Subcutaneous abdominal adipose tissue (tissue), 5 donors: Measurements from ENCODE around the gene CMC1.
"Not testable (repeated sequence)": the region's sequence is repeated elsewhere in the genome, so short reads cannot be mapped to it uniquely, and the experiment has no call there.

ENCODE experiments used
- H3K27ac ChIP-seq: one replicate; pipeline ENCODE4 v1.7.0; 2013; ENCODE audit warnings: low read depth, mild to moderate bottlenecking, inconsistent platforms, low read length, moderate library complexity
- H3K27me3 ChIP-seq, 5 donors: one replicate each; pipeline ENCODE4 v1.7.0; 2013; ENCODE audit warnings: low read length in 5 of 5, inconsistent platforms in 1 of 5; ENCODE audit not compliant: control insufficient read depth in 5 of 5, insufficient read depth in 4 of 5
- H3K36me3 ChIP-seq, 5 donors: one replicate each; pipeline ENCODE4 v1.7.0; 2013; ENCODE audit warnings: low read length in 5 of 5; ENCODE audit not compliant: control insufficient read depth in 5 of 5, insufficient read depth in 5 of 5
- H3K4me1 ChIP-seq, 5 donors: one replicate each; pipeline ENCODE4 v1.7.0; 2013; ENCODE audit warnings: low read length in 5 of 5, mild to moderate bottlenecking in 3 of 5, moderate library complexity in 1 of 5; ENCODE audit not compliant: control insufficient read depth in 5 of 5, insufficient read depth in 5 of 5
- H3K4me3 ChIP-seq, 5 donors: one replicate each; pipeline ENCODE4 v1.7.0; 2013; ENCODE audit warnings: low read length in 5 of 5, low read depth in 1 of 5
- H3K9ac ChIP-seq, 5 donors: one replicate each; pipeline ENCODE4 v1.7.0; 2013; ENCODE audit warnings: low read length in 5 of 5, mild to moderate bottlenecking in 4 of 5, moderate library complexity in 3 of 5
- H3K9me3 ChIP-seq, 5 donors: one replicate each; pipeline ENCODE4 v1.7.0; 2013; ENCODE audit warnings: low read length in 5 of 5; ENCODE audit not compliant: control insufficient read depth in 5 of 5
- donor health status: healthy.
- donor health status: healthy.
- donor health status: healthy.
- donor health status: healthy.
- donor health status: healthy.

Gene CMC1, protein sequence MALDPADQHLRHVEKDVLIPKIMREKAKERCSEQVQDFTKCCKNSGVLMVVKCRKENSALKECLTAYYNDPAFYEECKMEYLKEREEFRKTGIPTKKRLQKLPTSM

DNA sequence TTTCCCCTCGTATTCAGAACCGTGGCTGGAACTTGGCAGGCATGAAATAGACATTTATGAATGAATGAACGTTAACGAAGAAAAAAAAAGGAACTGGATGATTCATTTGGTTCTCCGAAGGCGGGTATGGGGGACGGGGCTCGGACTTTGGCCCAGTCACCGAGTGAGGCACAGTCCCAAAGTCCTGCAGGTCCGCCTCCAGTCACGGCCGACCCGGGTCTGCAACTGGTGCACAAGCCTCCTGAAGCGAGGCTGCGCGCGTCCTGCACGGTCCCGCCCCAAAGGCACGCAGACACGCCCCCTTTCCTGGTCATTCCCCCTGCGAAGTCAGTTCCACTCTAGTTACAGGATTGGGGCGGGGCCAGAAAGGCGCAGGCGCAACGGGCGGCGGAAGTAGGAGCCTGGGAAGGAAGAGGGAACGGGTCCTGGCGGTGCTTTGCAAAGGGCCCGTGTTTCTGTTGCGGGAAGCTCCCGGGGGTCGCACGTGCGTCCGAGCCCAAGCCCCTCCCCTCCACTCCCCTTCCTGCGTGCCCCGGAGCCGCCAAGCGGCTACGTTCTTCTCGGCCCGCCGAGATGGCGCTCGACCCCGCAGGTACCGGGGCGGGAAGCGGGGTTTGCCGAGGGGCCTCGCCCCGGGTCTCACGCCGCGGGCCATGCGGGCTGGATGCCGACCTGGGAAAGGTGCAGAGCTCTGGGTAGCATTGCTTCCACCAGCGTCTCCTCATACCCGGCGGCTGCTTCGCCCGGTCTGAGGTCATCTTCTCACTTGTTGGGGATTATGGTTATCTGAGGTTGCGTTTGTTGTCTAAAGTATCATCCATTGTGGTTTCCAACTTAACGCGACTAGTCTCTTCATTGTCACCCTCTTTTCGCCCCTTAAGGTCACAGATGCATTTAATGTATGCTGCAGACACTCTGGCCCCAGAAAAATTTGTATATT is at the start of gene CMC1:
Gene CMC1, plus strand, starts transcription at position 399 of the 940 bp plus-strand sequence. Its CDS starts 175 bp downstream, at position 574.
- Histone ChIP-seq H3K4me3 (peak within 1 kb of the TSS; percentile 93 to 97 (median 96)), H3K36me3 (no peaks in the 10 kb centered on the region), H3K27ac (peak within 1 kb of the TSS; percentile 71), H3K27me3 (no peaks in the 10 kb centered on the region), H3K4me1 (peaks cover 0 to 31% (median 19%) of the 10 kb centered on the region in 5 donors), H3K9me3 (no peaks in the 10 kb centered on the region), H3K9ac (peak within 1 kb of the TSS; percentile 33 to 95 (median 91))

DNA sequence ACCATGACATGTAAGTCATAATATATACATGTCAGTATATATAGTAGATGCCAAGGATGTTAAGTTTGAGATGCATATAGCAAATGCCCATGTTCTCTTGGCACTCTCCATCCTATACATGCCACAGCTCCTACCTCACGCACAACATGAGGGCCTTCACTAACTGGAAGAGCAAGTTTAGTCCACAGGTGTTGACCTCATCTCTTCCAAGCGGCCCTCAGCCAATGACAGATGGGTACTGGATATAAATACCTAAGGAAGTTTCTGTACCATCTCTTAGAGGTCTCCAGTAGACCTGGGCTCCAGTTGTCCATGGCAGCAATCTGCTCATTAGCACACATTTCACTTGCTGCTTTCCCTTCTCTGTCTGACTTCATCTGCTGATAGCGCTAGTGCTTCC is 43.3 kb upstream of the CMC1 start:
- Histone ChIP-seq H3K27me3 (no peaks in the 10 kb centered on the region), H3K9me3 (no peaks in the 10 kb centered on the region), H3K4me3 (no peak overlapping the region), H3K36me3 (no peaks in the 10 kb centered on the region), H3K9ac (no peak overlapping the region), H3K27ac (no peak overlapping the region), H3K4me1 (no peaks in the 10 kb centered on the region)

DNA sequence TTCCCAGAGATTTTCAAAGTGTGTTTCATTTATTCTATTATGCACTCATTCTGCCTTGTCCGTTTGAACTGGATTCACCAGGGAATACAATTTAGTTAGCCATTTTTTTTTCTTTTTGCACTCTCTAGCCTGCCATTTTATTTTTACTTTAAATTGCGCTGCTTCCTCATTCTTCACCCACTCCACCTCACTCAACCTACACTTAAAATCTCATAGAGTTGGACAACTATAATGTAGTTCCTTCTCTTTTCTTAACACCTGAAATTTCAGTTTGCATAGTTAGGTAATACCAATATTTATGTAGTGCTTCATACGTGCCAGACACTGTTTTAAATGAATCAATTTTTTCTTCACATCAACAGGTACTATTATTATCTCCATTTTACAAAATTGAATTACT is 42.4 kb upstream of the CMC1 start:
- Histone ChIP-seq H3K4me1 (no peaks in the 10 kb centered on the region), H3K9ac (no peak overlapping the region), H3K36me3 (no peaks in the 10 kb centered on the region), H3K9me3 (no peaks in the 10 kb centered on the region), H3K27me3 (no peaks in the 10 kb centered on the region), H3K27ac (no peak overlapping the region), H3K4me3 (no peak overlapping the region)

DNA sequence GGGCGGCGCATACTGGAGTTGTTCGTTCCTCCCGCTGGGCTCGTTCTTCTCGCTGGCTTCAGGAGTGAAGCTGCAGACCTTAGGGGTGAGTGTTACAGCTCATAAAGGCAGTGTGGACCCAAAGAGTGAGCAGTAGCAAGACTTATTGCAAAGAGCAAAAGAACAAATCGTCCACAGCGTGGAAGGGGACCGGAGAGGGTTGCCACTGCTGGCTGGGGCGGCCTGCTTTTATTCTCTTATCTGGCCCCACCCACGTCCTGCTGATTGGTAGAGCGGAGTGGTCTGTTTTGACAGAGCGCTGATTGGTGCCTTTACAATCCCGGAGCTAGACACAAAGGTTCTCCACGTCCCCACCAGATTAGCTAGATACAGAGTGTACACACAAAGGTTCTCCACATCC is 41.8 kb upstream of the CMC1 start:
- not testable (repeated sequence) for H3K27me3 ChIP-seq, H3K9ac ChIP-seq, H3K4me1 ChIP-seq, H3K9me3 ChIP-seq, H3K4me3 ChIP-seq, H3K36me3 ChIP-seq, H3K27ac ChIP-seq

DNA sequence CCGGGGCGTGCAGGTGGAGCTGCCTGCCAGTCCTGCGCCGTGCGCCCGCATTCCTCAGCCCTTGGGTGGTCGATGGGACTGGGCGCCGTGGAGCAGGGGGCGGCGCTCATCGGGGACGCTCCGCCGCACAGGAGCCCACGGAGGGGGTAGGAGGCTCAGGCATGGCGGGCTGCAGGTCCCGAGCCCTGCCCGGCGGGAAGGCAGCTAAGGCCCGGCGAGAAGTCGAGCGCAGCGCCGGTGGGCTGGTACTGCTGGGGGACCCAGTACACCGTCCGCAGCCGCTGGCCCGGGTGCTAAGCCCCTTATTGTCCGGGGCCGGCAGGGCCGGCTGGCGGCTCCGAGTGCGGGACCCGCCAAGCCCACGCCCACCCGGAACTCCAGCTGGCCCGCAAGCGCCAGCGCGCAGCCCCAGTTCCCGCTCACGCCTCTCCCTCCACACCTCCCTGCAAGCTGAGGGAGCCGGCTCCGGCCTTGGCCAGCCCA is 41.0 kb upstream of the CMC1 start:
- not testable (repeated sequence) for H3K9ac ChIP-seq, H3K36me3 ChIP-seq, H3K4me1 ChIP-seq, H3K27me3 ChIP-seq, H3K27ac ChIP-seq, H3K9me3 ChIP-seq
- peak overlapping the region in 1 of 5 donors; percentile 18 for H3K4me3 ChIP-seq

DNA sequence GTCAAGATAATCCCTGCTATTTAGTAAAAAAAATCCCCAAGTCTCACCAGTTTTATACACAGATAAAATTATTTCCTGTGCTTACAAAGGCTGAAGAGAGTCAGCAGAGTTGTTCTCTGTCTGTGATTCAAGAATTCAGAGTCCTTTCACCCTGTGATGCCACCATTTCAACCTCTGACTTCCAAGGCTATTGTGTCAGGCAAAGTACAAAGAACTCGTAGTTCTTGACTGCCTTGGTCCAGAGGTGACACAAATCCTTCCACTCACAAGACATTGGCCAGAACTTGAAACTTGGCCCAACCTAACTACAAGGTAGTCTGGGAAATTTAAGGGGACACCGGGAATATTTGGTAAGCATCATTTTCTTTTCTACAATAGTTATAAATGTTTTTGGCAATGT is 34.9 kb upstream of the CMC1 start:
- Histone ChIP-seq H3K9me3 (no peaks in the 10 kb centered on the region), H3K36me3 (no peaks in the 10 kb centered on the region), H3K27me3 (no peaks in the 10 kb centered on the region), H3K27ac (no peak overlapping the region), H3K4me3 (no peak overlapping the region), H3K9ac (no peak overlapping the region), H3K4me1 (no peaks in the 10 kb centered on the region)

DNA sequence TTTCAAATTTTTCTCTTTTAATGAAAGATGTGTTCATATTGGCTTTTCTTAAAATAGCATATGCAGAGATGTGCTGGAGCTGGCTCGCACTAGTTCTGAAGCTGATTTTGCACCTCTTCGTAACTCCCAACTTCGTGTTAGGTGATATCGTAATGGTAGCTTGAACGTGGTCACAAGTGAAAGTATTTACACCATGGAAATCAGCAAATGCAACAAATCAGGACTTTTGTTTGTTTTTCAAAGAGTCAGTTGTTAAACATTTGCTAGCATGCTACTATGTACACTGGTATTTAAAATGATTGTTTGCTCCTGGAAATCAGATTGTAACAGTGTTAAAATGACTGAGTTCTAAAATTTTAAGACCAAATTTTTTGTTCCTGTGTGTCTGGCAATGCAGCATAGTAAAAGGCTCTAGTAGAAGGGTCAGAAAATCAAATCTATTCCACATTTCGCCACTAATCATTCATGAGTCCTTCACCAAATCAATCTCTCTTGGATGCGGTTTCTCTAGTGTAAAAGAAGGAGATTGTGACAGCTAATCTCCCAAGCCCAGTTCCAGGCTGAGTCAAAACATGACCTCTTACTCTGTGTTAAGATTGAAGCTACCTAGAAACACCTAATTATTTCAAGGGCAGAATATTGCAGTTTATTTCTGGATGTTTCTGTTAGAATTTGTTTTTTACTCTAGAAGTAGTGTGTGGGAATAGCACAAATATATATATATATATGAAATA is 34.3 kb upstream of the CMC1 start:
- Histone ChIP-seq H3K27ac (no peak overlapping the region), H3K36me3 (no peaks in the 10 kb centered on the region), H3K4me1 (no peaks in the 10 kb centered on the region), H3K4me3 (no peak overlapping the region), H3K9me3 (no peaks in the 10 kb centered on the region), H3K27me3 (no peaks in the 10 kb centered on the region), H3K9ac (no peak overlapping the region)

DNA sequence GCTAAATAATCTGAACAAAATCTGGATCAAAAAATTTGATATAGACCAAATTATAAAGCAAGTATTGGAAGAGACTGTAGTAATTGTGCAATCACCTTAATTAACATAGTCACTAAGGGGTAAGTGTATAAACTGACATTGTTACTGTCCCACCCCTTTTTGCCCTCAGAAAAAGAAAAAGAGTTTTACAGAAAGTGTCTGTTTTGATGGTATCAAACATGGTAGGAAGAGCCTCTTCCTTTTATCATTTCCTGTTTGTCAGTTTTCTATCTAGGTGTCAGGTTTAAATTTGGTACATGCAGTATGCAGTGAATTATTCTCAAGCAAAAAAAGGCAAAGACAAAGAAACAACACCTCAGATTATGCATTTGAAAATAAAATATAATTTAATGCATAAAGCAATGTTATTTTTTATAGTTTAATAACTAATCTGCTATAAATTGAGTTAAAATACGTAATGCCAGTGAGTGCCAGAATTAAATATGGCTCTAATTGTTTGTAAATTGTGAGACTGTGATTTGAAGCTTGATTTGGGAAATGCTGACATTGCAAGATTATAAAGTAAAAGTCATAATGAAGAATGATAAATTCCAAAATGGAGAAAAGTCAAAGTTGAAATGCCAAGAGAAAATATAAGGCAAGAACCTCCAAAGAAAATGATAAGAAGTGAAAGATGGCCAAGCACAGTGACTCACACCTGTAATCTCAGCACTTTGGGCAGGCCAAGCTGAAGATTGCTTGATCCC is 30.3 kb upstream of the CMC1 start:
- Histone ChIP-seq H3K9me3 (peaks cover 8 to 24% (median 13%) of the 10 kb centered on the region in 5 donors), H3K27me3 (no peaks in the 10 kb centered on the region)

DNA sequence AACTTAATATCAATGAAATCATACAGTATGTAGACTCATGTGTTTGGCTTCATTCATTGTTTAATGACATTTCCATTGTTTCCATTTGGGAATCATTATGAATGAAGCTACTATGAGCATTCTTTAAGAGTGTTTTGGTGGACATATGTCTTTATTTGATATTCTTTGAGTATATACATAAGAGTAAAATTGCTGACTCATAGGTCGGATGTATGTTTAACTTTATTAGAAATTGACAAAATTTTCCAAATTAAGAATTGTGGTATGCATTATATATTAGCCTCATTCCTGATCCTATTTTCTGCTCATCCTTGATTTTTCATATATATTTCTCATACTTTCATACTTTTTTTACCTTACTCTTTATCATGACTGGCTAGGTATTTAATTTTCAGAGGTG is 28.7 kb upstream of the CMC1 start:
- Histone ChIP-seq H3K9me3 (peaks cover 8 to 24% (median 13%) of the 10 kb centered on the region in 5 donors), H3K4me1 (no peaks in the 10 kb centered on the region), H3K27ac (no peak overlapping the region), H3K4me3 (no peak overlapping the region), H3K9ac (no peak overlapping the region), H3K27me3 (no peaks in the 10 kb centered on the region), H3K36me3 (no peaks in the 10 kb centered on the region)

More for the DNA sequence above, 30.3 kb upstream of the CMC1 start:
- no peak overlapping the region for H3K4me3 ChIP-seq
- no peaks in the 10 kb centered on the region for H3K36me3 ChIP-seq
- H3K9ac ChIP-seq, result no peak overlapping the region
- no peak overlapping the region for H3K27ac ChIP-seq
- no peaks in the 10 kb centered on the region for H3K4me1 ChIP-seq
